Medulla oblongata (tissue), 1 donor: ENCODE measurements around the gene TSPO.

Source experiments
- DNase-seq: peaks from one replicate; pipeline ENCODE4 v3.0.0-alpha.2; 2015; ENCODE audit errors: extremely low spot score

The TSPO gene

GRCh38 chr22:43179146-43179910 is 28.0 kb downstream of the TSPO start:
- DNase-seq = no peak

GRCh38 chr22:43179911-43180195 is 28.5 kb downstream of the TSPO start:
- DNase-seq = no peak

GRCh38 chr22:43180670-43181069 is 29.3 kb downstream of the TSPO start:
- no peak for DNase-seq

GRCh38 chr22:43181321-43182076 is 30.1 kb downstream of the TSPO start:
- no peak for DNase-seq

GRCh38 chr22:43182118-43182517 is 30.8 kb downstream of the TSPO start:
- no peak for DNase-seq

GRCh38 chr22:43182726-43183125 is 31.4 kb downstream of the TSPO start:
- DNase-seq = no peak

- DNase-seq = no peak
Measured at GRCh38 chr22:43183496-43184277, 32.3 kb downstream of the TSPO start.

- peak; percentile 23 for DNase-seq
Measured at GRCh38 chr22:43185860-43186261, 34.5 kb downstream of the TSPO start.

- DNase-seq = peak; percentile 21
Measured at GRCh38 chr22:43186272-43187170, 35.2 kb downstream of the TSPO start, which contains the start of gene TTLL12. TSS of gene TTLL12 (minus strand) at chr22:43187134. CDS start at chr22:43187069, 65 bp downstream.

GRCh38 chr22:43187171-43188099 is 36.1 kb downstream of the TSPO start:
- peak; percentile 94 for DNase-seq

GRCh38 chr22:43188829-43189545 is 37.6 kb downstream of the TSPO start:
- DNase-seq = no peak

GRCh38 chr22:43191831-43192230 is 40.5 kb downstream of the TSPO start:
- no peak for DNase-seq

GRCh38 chr22:43197271-43197941 is 46.0 kb downstream of the TSPO start:
- no peak for DNase-seq

GRCh38 chr22:43198126-43198525 is 46.8 kb downstream of the TSPO start:
- no peak for DNase-seq

GRCh38 chr22:43198936-43199335 is 47.6 kb downstream of the TSPO start:
- DNase-seq = no peak

GRCh38 chr22:43199541-43199940 is 48.2 kb downstream of the TSPO start:
- DNase-seq = no peak

- no peak for DNase-seq
Measured at GRCh38 chr22:43200031-43200430, 48.7 kb downstream of the TSPO start.

- no peak for DNase-seq
Measured at GRCh38 chr22:43200555-43200954, 49.2 kb downstream of the TSPO start.
